Upper lobe of left lung (tissue), 4 donors: ENCODE measurements around the gene GNG7.

Source experiments
- CTCF ChIP-seq, 6 experiments: fragments of 450-650 bp in 4 of 6; fragments of 200-600 bp in 2 of 6; sonication (generic) in 2 of 6; IDR thresholded peaks; one replicate each; pipeline ENCODE4 v1.5.1; 2016 to 2019; ENCODE audit warnings: antibody characterized with exemption in 6 of 6
- POLR2A ChIP-seq, 4 donors: fragments of 450-650 bp; IDR thresholded peaks; one replicate each; pipeline ENCODE4 v1.5.1; 2016 to 2017; ENCODE audit warnings: antibody characterized with exemption in 4 of 4, mild to moderate bottlenecking in 2 of 4
- POLR2AphosphoS5 ChIP-seq, 2 donors: sonication (generic); formaldehyde crosslinking; IDR thresholded peaks; one replicate each; pipeline ENCODE4 v1.5.1; 2017; ENCODE audit warnings: antibody characterized with exemption in 2 of 2

- TF ChIP-seq CTCF (IDR thresholded peaks at IDR 0.05) (no peak), POLR2AphosphoS5 (IDR thresholded peaks at IDR 0.05) (no peak), POLR2A (IDR thresholded peaks at IDR 0.05) (no peak)
These were observed 32.9 kb upstream of the GNG7 start for GRCh38 chr19:2735374-2735773.
